ENCODE data around the gene ZNF442. TPM values are rescaled to one million over a fixed set of nuclear protein-coding genes. Genes with fewer than 3 reads are reported as not detected.
"Not testable (repeated sequence)": the region's sequence is repeated elsewhere in the genome, so short reads cannot be mapped to it uniquely, and the experiment has no call there.

ZNF442 gene
- total RNA-seq = 1 to 10 TPM; 1.7 to 2.4 TPM

- H3K27me3 Mint-ChIP-seq (ENCODE audit: low read depth) = no peaks in the 10 kb centered on the region
- peaks cover 4% of the 10 kb centered on the region for H3K36me3 Mint-ChIP-seq (ENCODE audit: low read depth)
- peaks cover 18% of the 10 kb centered on the region for H3K4me1 Mint-ChIP-seq (ENCODE audit: low read depth)
- H3K27ac Mint-ChIP-seq = peak within 1 kb of the TSS; percentile 41
- intact Hi-C loops (cut with micrococcal nuclease) = loop anchor here (1.0 to 2.0 kb wide), 4 partner anchors 32 to 163 kb away; partner anchors contain the start of genes ZNF443 and ZNF563
- CTCF ChIA-PET = interaction anchor here (0.6 to 1.0 kb wide), 6 partner anchors 11 to 442 kb away, joined by 3 to 8 read pairs (median 3); partner anchors contain the start of gene ZNF563
- no peaks in the 10 kb centered on the region for H3K9me3 Mint-ChIP-seq
- peak within 1 kb of the TSS; percentile 85 for H3K4me3 Mint-ChIP-seq
- DNase-seq = peak; percentile 96
Measured at GRCh38 chr19:12365236-12366162, at the start of gene ZNF442. ZNF442 (minus strand) TSS chr19:12365683; CDS start chr19:12363631, 2,052 bp downstream.

- no peak for DNase-seq
- intact Hi-C loops (cut with micrococcal nuclease) = no loop called here
- peaks cover 10% of the 10 kb centered on the region for H3K9me3 Mint-ChIP-seq
- CTCF ChIA-PET = interaction anchor here (0.6 kb wide), 1 partner anchor 111 kb away, joined by 3 read pairs; no protein-coding TSS in a partner anchor
- no peaks in the 10 kb centered on the region for H3K27me3 Mint-ChIP-seq (ENCODE audit: low read depth)
- H3K27ac Mint-ChIP-seq = no peak overlapping the region
- H3K4me3 Mint-ChIP-seq = no peak overlapping the region
- peaks cover 2% of the 10 kb centered on the region for H3K36me3 Mint-ChIP-seq (ENCODE audit: low read depth)
- no peaks in the 10 kb centered on the region for H3K4me1 Mint-ChIP-seq (ENCODE audit: low read depth)
Measured at GRCh38 chr19:12411893-12412292, 46.4 kb upstream of the ZNF442 start.

GRCh38 chr19:12400633-12401502 is 35.4 kb upstream of the ZNF442 start, which contains the start of gene ZNF799:
ZNF799 (minus strand) TSS chr19:12401271; CDS start chr19:12401070, 201 bp downstream.
- intact Hi-C loops (cut with micrococcal nuclease) = loop anchor here (1.0 to 5.0 kb wide), 4 partner anchors 40 to 94 kb away; partner anchors contain the start of genes ZNF443 and ZNF563
- peaks cover 6% of the 10 kb centered on the region for H3K9me3 Mint-ChIP-seq
- no peaks in the 10 kb centered on the region for H3K27me3 Mint-ChIP-seq (ENCODE audit: low read depth)
- H3K4me3 Mint-ChIP-seq = peak within 1 kb of the TSS; percentile 89
- H3K36me3 Mint-ChIP-seq (ENCODE audit: low read depth) = peaks cover 8% of the 10 kb centered on the region
- peak within 1 kb of the TSS; percentile 56 for H3K27ac Mint-ChIP-seq
- CTCF ChIA-PET = interaction anchor here (0.6 kb wide), 1 partner anchor 230 kb away, joined by 4 read pairs; no protein-coding TSS in a partner anchor
- DNase-seq = peak; percentile 93
- H3K4me1 Mint-ChIP-seq (ENCODE audit: low read depth) = peaks cover 8% of the 10 kb centered on the region

GRCh38 chr19:12399901-12400632 is 34.6 kb upstream of the ZNF442 start:
- H3K9me3 Mint-ChIP-seq; H3K4me1 Mint-ChIP-seq (ENCODE audit: low read depth); H3K27me3 Mint-ChIP-seq (ENCODE audit: low read depth); H3K27ac Mint-ChIP-seq: not testable (repeated sequence)
- peak; percentile 37 for DNase-seq
- H3K36me3 Mint-ChIP-seq (ENCODE audit: low read depth) = peaks cover 14% of the 10 kb centered on the region
- H3K4me3 Mint-ChIP-seq = peak overlapping the region; percentile 89
- CTCF ChIA-PET = interaction anchor here (0.7 kb wide), 1 partner anchor 212 kb away, joined by 3 read pairs; no protein-coding TSS in a partner anchor
- intact Hi-C loops (cut with micrococcal nuclease) = loop anchor here (2.0 to 5.0 kb wide), 3 partner anchors 41 to 77 kb away; partner anchors contain the start of genes ZNF443 and ZNF563

DNA sequence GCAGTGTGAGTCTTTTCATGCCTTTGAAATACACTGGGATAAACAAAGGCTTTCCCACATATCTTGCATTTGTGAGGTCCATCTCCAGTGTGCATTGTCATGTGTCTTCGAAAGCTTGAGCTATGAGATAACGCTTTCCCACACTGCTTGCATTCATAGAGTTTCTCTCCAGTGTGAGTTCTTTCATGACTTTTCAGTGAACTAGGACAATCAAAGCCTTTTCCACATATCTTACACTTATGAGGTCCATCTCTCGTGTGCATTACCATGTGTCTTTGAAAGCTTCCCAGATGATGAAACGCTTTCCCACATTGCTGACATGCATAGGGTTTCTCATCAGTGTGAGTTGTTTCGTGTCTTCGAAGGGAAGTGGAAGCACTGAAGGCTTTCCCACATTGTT is 25.7 kb upstream of the ZNF442 start:
- H3K27ac Mint-ChIP-seq; DNase-seq; CTCF ChIA-PET; H3K4me1 Mint-ChIP-seq (ENCODE audit: low read depth); H3K4me3 Mint-ChIP-seq; intact Hi-C loops (cut with micrococcal nuclease); H3K27me3 Mint-ChIP-seq (ENCODE audit: low read depth): not testable (repeated sequence)
- Mint-ChIP-seq H3K36me3 (ENCODE audit: low read depth) (peaks cover 74% of the 10 kb centered on the region), H3K9me3 (peaks cover 56% of the 10 kb centered on the region)

GRCh38 chr19:12386365-12386764 is 20.9 kb upstream of the ZNF442 start:
- DNase-seq; intact Hi-C loops (cut with micrococcal nuclease): not testable (repeated sequence)
- peaks cover 60% of the 10 kb centered on the region for H3K36me3 Mint-ChIP-seq (ENCODE audit: low read depth)

GRCh38 chr19:12380444-12380737 is 14.9 kb upstream of the ZNF442 start:
- Mint-ChIP-seq H3K27me3 (ENCODE audit: low read depth) (no peaks in the 10 kb centered on the region), H3K27ac (no peak overlapping the region), H3K4me3 (no peak overlapping the region), H3K36me3 (ENCODE audit: low read depth) (peaks cover 46% of the 10 kb centered on the region), H3K4me1 (ENCODE audit: low read depth) (no peaks in the 10 kb centered on the region), H3K9me3 (peaks cover 46% of the 10 kb centered on the region)
- CTCF ChIA-PET = no interaction called here
- intact Hi-C loops (cut with micrococcal nuclease) = no loop called here
- DNase-seq = no peak

More at GRCh38 chr19:12386365-12386764, 20.9 kb upstream of the ZNF442 start:
- H3K4me1 Mint-ChIP-seq (ENCODE audit: low read depth); H3K27ac Mint-ChIP-seq; H3K4me3 Mint-ChIP-seq; CTCF ChIA-PET; H3K27me3 Mint-ChIP-seq (ENCODE audit: low read depth): not testable (repeated sequence)
- H3K9me3 Mint-ChIP-seq = peaks cover 45% of the 10 kb centered on the region

DNA sequence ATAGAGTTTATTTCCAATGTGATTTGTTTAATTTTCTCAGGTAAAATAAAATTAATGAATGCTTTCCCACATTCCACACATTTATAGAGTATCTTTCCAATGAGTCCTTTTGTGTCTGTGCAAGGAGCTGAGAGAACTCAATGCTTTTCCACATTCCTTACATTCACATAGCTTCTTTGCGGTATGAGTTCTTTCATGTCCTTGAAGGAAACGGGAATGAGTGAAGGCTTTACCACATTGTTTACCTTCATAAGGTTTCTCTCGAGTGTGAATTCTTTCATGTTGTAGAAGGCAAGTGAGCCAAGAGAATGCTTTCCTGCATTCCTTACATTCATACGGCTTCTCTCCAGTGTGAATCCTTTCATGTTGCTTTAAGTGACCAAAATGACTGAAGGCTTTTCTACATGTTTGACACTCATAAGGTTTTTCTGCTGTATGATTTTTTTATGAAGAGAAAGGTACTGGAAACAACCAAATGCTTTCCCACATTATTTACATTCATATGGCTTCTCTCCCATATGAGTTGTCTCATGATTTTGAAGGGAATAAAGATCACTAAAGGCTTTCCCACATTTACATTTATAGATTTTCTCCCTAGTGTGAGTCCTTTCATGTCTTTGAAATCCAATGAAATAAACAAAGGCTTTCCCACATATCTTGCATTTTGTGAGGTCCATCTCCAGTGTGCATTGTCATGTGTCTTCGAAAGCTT is 14.4 kb upstream of the ZNF442 start:
- no peak overlapping the region for H3K27ac Mint-ChIP-seq
- H3K36me3 Mint-ChIP-seq (ENCODE audit: low read depth) = peaks cover 46% of the 10 kb centered on the region
- CTCF ChIA-PET = no interaction called here
- no peak overlapping the region for H3K4me3 Mint-ChIP-seq
- DNase-seq = no peak
- H3K27me3 Mint-ChIP-seq (ENCODE audit: low read depth) = no peaks in the 10 kb centered on the region
- intact Hi-C loops (cut with micrococcal nuclease) = no loop called here
- no peaks in the 10 kb centered on the region for H3K4me1 Mint-ChIP-seq (ENCODE audit: low read depth)
- peaks cover 47% of the 10 kb centered on the region for H3K9me3 Mint-ChIP-seq

- Mint-ChIP-seq H3K9me3 (peaks cover 21% of the 10 kb centered on the region), H3K27me3 (ENCODE audit: low read depth) (no peaks in the 10 kb centered on the region), H3K4me3 (no peak overlapping the region), H3K36me3 (ENCODE audit: low read depth) (peaks cover 11% of the 10 kb centered on the region), H3K27ac (no peak overlapping the region), H3K4me1 (ENCODE audit: low read depth) (no peaks in the 10 kb centered on the region)
- no peak for DNase-seq
- intact Hi-C loops (cut with micrococcal nuclease) = no loop called here
- CTCF ChIA-PET = no interaction called here
Measured at GRCh38 chr19:12374026-12374425, 8.5 kb upstream of the ZNF442 start.

GRCh38 chr19:12364391-12365235 is 870 bp downstream of the ZNF442 start:
- DNase-seq = peak; percentile 9
- Mint-ChIP-seq H3K27ac (no peak overlapping the region), H3K36me3 (ENCODE audit: low read depth) (peaks cover 4% of the 10 kb centered on the region), H3K4me1 (ENCODE audit: low read depth) (peaks cover 18% of the 10 kb centered on the region), H3K27me3 (ENCODE audit: low read depth) (no peaks in the 10 kb centered on the region), H3K4me3 (peak overlapping the region; percentile 85), H3K9me3 (no peaks in the 10 kb centered on the region)
- CTCF ChIA-PET = no interaction called here
- intact Hi-C loops (cut with micrococcal nuclease) = loop anchor here (1.0 to 2.0 kb wide), 4 partner anchors 31 to 162 kb away; partner anchors contain the start of genes ZNF443 and ZNF563

Data from activated naive CD4-positive, alpha-beta T cell treated with anti-CD3 and anti-CD28 coated beads for 36 hours (primary cell).